HepG2 (cell line): ENCODE measurements around the gene ZBTB7B. TPM values are rescaled to one million over a fixed set of nuclear protein-coding genes. Genes with fewer than 3 reads are reported as not detected.

Experiments used
- ATF4 ChIP-seq, 2 experiments: fragments of 450-650 bp in 1 of 2; sonication (generic) in 1 of 2; formaldehyde crosslinking; IDR thresholded peaks; 2 replicates each; pipeline versions ENCODE4 v1.5.0 to v1.8.0; 2020 to 2022; ENCODE audit warnings: mild to moderate bottlenecking in 1 of 2, missing genetic modification reagents in 1 of 2
- ATF7-NPFF ChIP-seq: sonication (generic); formaldehyde crosslinking; IDR thresholded peaks from 2 replicates; pipeline ENCODE4 v1.8.1; 2023; ENCODE audit warnings: mild to moderate bottlenecking, low read depth, missing genetic modification reagents, moderate library complexity
- BORCS8-MEF2B ChIP-seq: sonication (generic); formaldehyde crosslinking; IDR thresholded peaks from 2 replicates; pipeline ENCODE4 v1.8.0; 2022; ENCODE audit warnings: mild to moderate bottlenecking, missing genetic modification reagents
- EP300 ChIP-seq, 3 experiments: sonication (generic) in 1 of 3; formaldehyde crosslinking in 1 of 3; IDR thresholded peaks; 2 replicates each; pipeline versions ENCODE4 v1.5.1 to v1.6.1; 2011 to 2020; ENCODE audit warnings: low read depth in 2 of 3, low read length in 2 of 3, borderline replicate concordance in 1 of 3, improper control_type of control experiment in 1 of 3, mild to moderate bottlenecking in 1 of 3, missing genetic modification reagents in 1 of 3, moderate library complexity in 1 of 3
- FOXK1 ChIP-seq: sonication (generic); formaldehyde crosslinking; IDR thresholded peaks from 2 replicates; pipeline ENCODE4 v1.4.0; 2020; ENCODE audit warnings: low read depth, missing genetic modification reagents, borderline replicate concordance
- HOXA5 ChIP-seq: sonication (generic); formaldehyde crosslinking; IDR thresholded peaks from 2 replicates; pipeline ENCODE4 v1.4.0; 2020; ENCODE audit warnings: missing genetic modification reagents
- KMT2B ChIP-seq: IDR thresholded peaks from 2 replicates; pipeline ENCODE4 v1.6.1; 2016; ENCODE audit warnings: missing genetic modification reagents, missing compliant biosample characterization
- NFYB ChIP-seq: sonication (generic); formaldehyde crosslinking; IDR thresholded peaks from 2 replicates; pipeline ENCODE4 v1.4.0; 2020; ENCODE audit warnings: missing genetic modification reagents
- PRMT3 ChIP-seq: sonication (generic); formaldehyde crosslinking; IDR thresholded peaks from 2 replicates; pipeline ENCODE4 v1.8.1; 2022; ENCODE audit warnings: low read depth, mild to moderate bottlenecking, moderate library complexity, missing genetic modification reagents, borderline replicate concordance
- THAP9 ChIP-seq: sonication (generic); formaldehyde crosslinking; IDR thresholded peaks from 2 replicates; pipeline ENCODE4; 2020; ENCODE audit warnings: missing genetic modification reagents, mild to moderate bottlenecking, borderline replicate concordance
- ZNF18 ChIP-seq: sonication (generic); formaldehyde crosslinking; IDR thresholded peaks from 2 replicates; pipeline ENCODE4 v1.8.0; 2022; ENCODE audit warnings: mild to moderate bottlenecking, missing genetic modification reagents; ENCODE audit not compliant: insufficient replicate concordance
- ZNF232 ChIP-seq: sonication (generic); formaldehyde crosslinking; IDR thresholded peaks from 2 replicates; pipeline ENCODE4 v1.4.0; 2020; ENCODE audit warnings: missing genetic modification reagents, borderline replicate concordance
- ZNF34 ChIP-seq: sonication (generic); formaldehyde crosslinking; IDR thresholded peaks from 2 replicates; pipeline ENCODE4 v1.4.0; 2020; ENCODE audit warnings: mild to moderate bottlenecking, missing genetic modification reagents, borderline replicate concordance
- ZNF543 ChIP-seq: sonication (generic); formaldehyde crosslinking; IDR thresholded peaks from 2 replicates; pipeline ENCODE4 v1.4.0; 2020; ENCODE audit warnings: mild to moderate bottlenecking, missing genetic modification reagents
- ZNF616 ChIP-seq: sonication (generic); formaldehyde crosslinking; IDR thresholded peaks from 2 replicates; pipeline ENCODE4 v1.5.0; 2020; ENCODE audit warnings: low read depth, mild to moderate bottlenecking, missing genetic modification reagents
- ZNF710 ChIP-seq: sonication (generic); formaldehyde crosslinking; IDR thresholded peaks from 2 replicates; pipeline ENCODE4 v1.5.0; 2020; ENCODE audit warnings: mild to moderate bottlenecking, missing genetic modification reagents, borderline replicate concordance
- ZNF749 ChIP-seq: sonication (generic); formaldehyde crosslinking; IDR thresholded peaks from 2 replicates; pipeline ENCODE4 v1.8.0; 2022; ENCODE audit warnings: mild to moderate bottlenecking, missing genetic modification reagents, moderate library complexity, borderline replicate concordance
- ZNF766 ChIP-seq: sonication (generic); formaldehyde crosslinking; IDR thresholded peaks from 2 replicates; pipeline ENCODE4 v1.5.0; 2020; ENCODE audit warnings: missing genetic modification reagents, borderline replicate concordance
- ZNF775 ChIP-seq: sonication (generic); formaldehyde crosslinking; IDR thresholded peaks from 2 replicates; pipeline ENCODE4 v1.4.0; 2020; ENCODE audit warnings: missing genetic modification reagents, mild to moderate bottlenecking, moderate library complexity, borderline replicate concordance
- ZNF878 ChIP-seq: sonication (generic); formaldehyde crosslinking; IDR thresholded peaks from 2 replicates; pipeline ENCODE4 v1.8.1; 2023; ENCODE audit warnings: mild to moderate bottlenecking, missing genetic modification reagents, moderate library complexity
- polyA plus RNA-seq, 8 experiments: library from polyadenylated mRNA; depleted of rRNA in 3 of 8; stranded (reverse) in 7 of 8; unstranded in 1 of 8; fragments of >200 nt; fragmentation: Illumina TruSeq in 4 of 8; extraction: Trizol in 4 of 8; gene quantifications; 2 replicates each; pipeline versions ENCODE4 v1.2.1 to v1.2.3, GENCODE V29; 2011 to 2016; ENCODE audit warnings: low read depth in 4 of 8, missing spikeins in 1 of 8, mixed read lengths in 1 of 8; ENCODE audit not compliant: insufficient read depth in 1 of 8
- total RNA-seq, 5 experiments: library from RNA; depleted of rRNA; stranded (reverse); fragments of >200 nt; fragmentation: Illumina TruSeq; extraction: Trizol; gene quantifications; 2 replicates each; pipeline ENCODE4 v1.2.3, GENCODE V29; 2016; ENCODE audit warnings: low read depth in 1 of 5

ZBTB7B gene
- total and polyA plus RNA-seq, 2 of the 13 experiments (the other 11 are each of a cell fraction or from before 2014, with no cell fraction given) = 15.5 to 17.5 TPM

DNA sequence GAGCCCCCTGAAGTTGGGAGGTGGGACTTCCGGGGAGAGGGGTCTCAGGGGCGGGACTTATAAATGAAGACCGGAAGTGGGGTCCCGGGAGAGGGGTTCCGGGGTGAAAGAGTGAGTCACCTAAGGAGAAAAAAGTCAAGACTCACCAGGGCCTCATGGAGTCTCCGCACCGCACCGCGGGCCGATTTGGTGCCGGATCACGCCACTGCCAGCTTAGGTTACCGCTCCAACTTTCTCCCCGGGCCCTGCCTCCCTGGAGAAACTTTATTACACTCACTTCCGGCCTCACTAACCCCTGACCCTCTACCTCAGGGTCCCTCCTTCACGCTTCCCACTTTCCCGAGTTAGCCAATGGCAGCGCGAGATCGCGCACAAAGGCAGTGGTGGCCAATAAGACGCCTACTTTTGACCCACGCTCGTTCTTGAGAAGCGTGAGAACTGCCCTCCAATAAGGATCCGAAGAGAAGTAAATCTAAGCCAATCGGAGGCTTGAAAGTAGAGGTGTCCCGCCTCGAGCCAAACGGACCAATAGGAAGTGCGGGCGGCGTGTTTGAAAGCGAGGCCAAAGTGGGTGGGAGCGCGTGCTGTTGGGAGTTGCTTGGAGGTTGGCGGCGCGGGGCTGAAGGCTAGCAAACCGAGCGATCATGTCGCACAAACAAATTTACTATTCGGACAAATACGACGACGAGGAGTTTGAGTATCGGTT, 28.3 kb upstream of the ZBTB7B start, which contains the start of gene CKS1B (continued):
- TF ChIP-seq ZNF710 (CRISPR knock-in tag) (no peak; the same call in 1 of the 2 replicates), ZNF543 (peak; percentile 68; the same call in 1 of the 2 replicates), PRMT3 (no peak), ATF7-NPFF (peak; percentile 97), ZNF766 (CRISPR knock-in tag) (no peak), ZNF775 (CRISPR knock-in tag) (peak; percentile 78; the same call in 1 of the 2 replicates), KMT2B (CRISPR knock-in tag) (peak; percentile 80), HOXA5 (CRISPR knock-in tag) (no peak), ZNF749 (CRISPR knock-in tag) (peak; percentile 27; the same call in 1 of the 2 replicates), BORCS8-MEF2B (CRISPR knock-in tag) (peak; percentile 91), FOXK1 (CRISPR knock-in tag) (peak; percentile 82; the same call in 1 of the 2 replicates), NFYB (peak; percentile 99), ZNF878 (CRISPR knock-in tag) (peak; percentile 87), THAP9 (CRISPR knock-in tag) (peak; percentile 83; the same call in 1 of the 2 replicates), ZNF232 (CRISPR knock-in tag) (no peak), ZNF34 (CRISPR knock-in tag) (no peak), ATF4 (CRISPR knock-in tag; IDR thresholded peaks at IDR 0.05) (0 out of 4 replicates have a peak, but pooled peaks of 1 of the 2 experiments have one; percentile 39), ZNF18 (CRISPR knock-in tag) (no peak), ZNF616 (CRISPR knock-in tag) (peak; percentile 31; the same call in 1 of the 2 replicates), EP300 (IDR thresholded peaks at IDR 0.05; ENCODE audit: low read depth in 2 of 2, low read length in 2 of 2) (peak; percentile 8 to 23; a peak in 1 of 4 replicates), EP300 (CRISPR knock-in tag; IDR thresholded peaks at IDR 0.05; ENCODE audit: borderline replicate concordance) (no peak)
